Stimulated activated naive CD8-positive, alpha-beta T cell treated with anti-CD3 and anti-CD28 coated beads, Interleukin-15, Interleukin-2, amounts not matched to agents 100 U/mL and 50 U/mL, for 24 hours (primary cell): ENCODE measurements around the gene SYPL1.
A peak's percentile ranks its signal among the peaks of the same experiment; 100 is the strongest.

ENCODE experiments used
- ATAC-seq: fragments of 150-1000 bp; cut with Tn5 transposase; one replicate; pipeline ENCODE4 v1.10.0; 2021
- DNase-seq: peaks from one replicate; pipeline ENCODE4 v3.0.0; 2021

Gene SYPL1

DNA sequence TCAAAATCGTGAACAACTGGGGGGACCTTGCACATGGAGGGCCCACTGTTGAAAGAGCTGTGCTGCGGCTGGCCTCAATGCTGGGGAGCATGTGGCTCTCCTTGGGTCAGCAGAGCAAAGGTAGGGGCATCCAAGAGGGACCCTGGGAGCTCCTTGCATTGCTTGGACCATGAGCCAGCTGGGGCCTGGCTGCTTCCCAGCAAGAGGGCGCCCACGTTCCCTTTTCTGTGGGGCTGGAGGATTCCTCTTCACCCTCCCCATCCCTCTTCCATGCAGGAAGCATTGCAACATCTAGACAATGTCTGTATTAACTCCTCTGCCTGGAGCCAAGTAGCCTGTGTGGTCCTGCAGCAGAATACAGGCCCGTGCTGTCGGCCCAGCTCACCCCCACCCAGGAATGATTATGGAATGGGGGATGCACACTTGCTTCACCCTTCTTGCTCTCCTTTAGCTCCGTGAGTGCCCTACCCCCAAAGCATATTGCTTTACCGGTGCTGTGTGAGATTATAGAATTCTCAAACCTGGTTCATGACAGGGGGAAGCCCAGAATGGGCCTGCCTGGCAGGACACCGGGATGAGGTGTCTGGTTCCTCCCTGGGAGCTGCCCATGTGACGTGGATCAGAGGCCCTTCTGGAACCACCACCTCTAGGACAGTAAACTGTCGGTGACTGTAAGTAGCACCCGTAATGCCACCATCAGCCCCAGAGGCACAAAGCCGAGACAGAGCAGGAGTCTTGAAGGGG lies 61.9 kb downstream of the SYPL1 start:
- no peak for ATAC-seq

GRCh38 chr7:106049139-106049752 lies 62.9 kb downstream of the SYPL1 start:
- ATAC-seq = no peak

More for the DNA sequence above, 61.9 kb downstream of the SYPL1 start:
- no peak for DNase-seq

GRCh38 chr7:106048706-106049020 lies 63.4 kb downstream of the SYPL1 start:
- DNase-seq = no peak
- ATAC-seq = no peak

More at GRCh38 chr7:106049139-106049752, 62.9 kb downstream of the SYPL1 start:
- no peak for DNase-seq

DNA sequence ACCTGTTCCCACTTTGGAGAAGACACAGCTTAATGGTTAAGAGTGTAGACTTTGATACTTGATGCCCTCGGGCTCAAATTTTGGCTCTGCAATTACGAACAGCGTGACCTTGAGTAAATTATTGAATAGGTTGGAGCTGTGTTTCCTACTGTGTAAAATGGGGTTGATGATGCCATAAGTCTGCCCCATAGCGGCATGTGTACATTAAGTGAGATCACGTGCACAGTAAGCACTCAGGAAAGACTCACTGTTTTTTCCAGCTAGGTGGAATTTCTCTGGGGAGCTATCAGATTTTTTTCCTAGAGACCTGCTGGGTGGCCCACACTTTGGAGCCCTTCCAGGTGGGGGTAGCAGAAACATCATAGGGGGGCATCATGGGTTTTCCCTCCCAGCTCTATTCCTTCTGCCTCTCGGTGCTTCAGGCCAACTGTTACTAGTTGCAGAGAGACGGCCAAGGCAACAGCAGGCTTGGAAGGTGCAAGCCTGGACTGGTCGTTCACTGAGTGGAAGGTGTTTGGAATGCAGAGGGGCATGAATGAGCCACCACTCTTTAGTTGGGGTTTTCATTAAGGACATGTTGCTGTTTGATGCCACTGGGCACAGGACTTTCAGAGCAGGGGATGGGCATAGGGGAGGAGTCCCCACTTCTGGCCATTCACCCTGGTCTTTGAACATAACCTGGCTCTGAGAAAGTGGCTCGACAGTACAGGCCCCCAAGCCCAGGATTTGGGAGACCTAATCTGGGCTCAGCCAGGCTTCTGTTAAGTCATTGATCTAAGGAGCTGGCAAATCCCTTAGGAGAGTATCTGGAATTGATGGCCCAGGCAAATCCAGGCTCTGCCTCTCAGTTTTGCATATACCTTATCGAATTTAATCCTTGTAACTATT lies 64.0 kb downstream of the SYPL1 start:
- no peak for DNase-seq
- ATAC-seq = no peak

- ATAC-seq = no peak
- DNase-seq = no peak
Measured at GRCh38 chr7:106047184-106047583, 64.9 kb downstream of the SYPL1 start.

- no peak for DNase-seq
- ATAC-seq = no peak
Measured at GRCh38 chr7:106045586-106045985, 66.5 kb downstream of the SYPL1 start.

GRCh38 chr7:106045139-106045538 lies 67.0 kb downstream of the SYPL1 start:
- no peak for ATAC-seq

GRCh38 chr7:106042196-106042611 lies 69.9 kb downstream of the SYPL1 start:
- peak; percentile 12 for ATAC-seq
- no peak for DNase-seq

More at GRCh38 chr7:106045139-106045538, 67.0 kb downstream of the SYPL1 start:
- DNase-seq = no peak

DNA sequence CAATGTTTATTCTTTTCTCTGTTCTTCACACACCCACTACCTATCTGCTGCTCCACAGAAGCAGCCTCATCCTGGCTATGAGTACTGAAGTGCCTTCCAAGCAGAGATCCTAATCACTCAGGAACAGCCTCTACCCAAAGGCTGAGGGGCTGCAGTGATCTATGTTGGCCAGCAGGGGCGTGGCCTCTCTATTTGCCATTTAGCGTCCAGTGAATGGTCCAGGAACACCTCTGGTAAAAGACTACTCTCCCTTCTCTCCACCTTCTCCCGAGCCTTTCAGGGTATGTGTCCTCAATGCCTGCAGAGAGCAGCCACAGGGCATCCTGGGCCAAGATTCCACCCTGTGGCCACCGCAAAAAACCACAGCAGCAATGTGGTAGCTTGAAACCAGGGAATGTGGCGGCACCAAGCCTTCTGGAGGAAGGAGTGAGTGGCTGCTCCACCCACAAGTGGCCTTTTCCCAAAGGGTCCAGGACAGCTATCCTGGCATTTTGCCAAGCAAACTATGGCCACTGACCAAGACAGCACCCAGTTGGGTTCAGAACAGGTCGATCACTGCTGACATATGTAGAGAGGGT lies 70.9 kb downstream of the SYPL1 start:
- peak; percentile 21 for ATAC-seq
- DNase-seq = peak; percentile 53
